HG03457 (cell line): ENCODE results near the gene MOGAT2.

Source experiments
- ATAC-seq: cut with Tn5 transposase; IDR thresholded peaks from one replicate; pipeline ENCODE4 v1.9.1; 2021; ENCODE audit warnings: moderate number of reproducible peaks; ENCODE audit not compliant: unreplicated experiment

Gene MOGAT2

GRCh38 chr11:75776546-75776945 is 58.9 kb downstream of the MOGAT2 start:
- ATAC-seq, result no peak

GRCh38 chr11:75777461-75778110 is 59.9 kb downstream of the MOGAT2 start:
- no peak for ATAC-seq

DNA sequence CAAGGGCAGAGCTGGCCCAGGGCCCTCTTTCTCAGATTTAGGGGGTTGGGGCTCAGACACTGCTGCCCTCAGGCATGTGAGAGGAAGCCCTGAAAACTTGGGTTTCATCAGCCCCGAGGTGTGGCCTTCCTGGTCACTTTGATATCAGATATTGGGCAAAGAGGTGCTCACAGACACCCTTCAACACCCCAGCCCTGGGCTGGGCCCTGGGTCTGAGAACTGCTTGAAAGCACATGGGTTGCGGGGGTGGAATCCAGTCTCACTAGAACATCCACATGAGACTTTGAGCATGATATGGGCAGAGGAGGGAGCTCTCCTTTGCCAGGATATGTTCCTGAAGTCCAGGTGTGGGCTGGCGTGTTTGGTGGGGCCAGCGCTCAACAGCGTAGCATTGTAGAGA is 61.3 kb downstream of the MOGAT2 start:
- ATAC-seq, result no peak

- ATAC-seq, result no peak
Observed at GRCh38 chr11:75779960-75780359, 62.3 kb downstream of the MOGAT2 start.

DNA sequence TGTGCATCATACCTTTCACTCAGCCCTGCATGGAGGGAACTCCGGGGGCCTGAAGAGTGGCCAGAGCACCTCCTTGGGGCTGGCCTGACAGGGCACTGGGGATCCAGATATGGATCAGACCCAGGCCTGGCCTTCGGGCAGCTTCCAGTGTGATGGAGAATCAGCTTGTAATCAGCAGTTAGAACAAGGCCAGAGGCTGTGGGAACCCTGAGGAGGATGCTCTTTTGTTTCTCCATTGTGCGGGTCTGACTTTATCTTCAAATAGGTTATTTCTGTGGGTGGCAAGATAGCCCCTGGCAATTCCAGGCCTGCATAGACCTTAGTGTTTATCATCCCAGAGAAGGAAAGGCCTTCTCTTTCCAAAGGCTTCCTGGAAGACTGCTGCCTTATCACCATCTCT is 63.2 kb downstream of the MOGAT2 start:
- no peak for ATAC-seq

GRCh38 chr11:75781296-75781695 is 63.7 kb downstream of the MOGAT2 start:
- ATAC-seq, result no peak

- ATAC-seq, result no peak
Observed at GRCh38 chr11:75781831-75782230, 64.2 kb downstream of the MOGAT2 start.
